GM10266 (cell line): ENCODE measurements around the gene CUZD1.

ENCODE experiments used
- DNase-seq: peaks from one replicate; pipeline ENCODE4 v3.0.0; 2012; ENCODE audit errors: extremely low spot score
- CTCF ChIP-seq: IDR thresholded peaks from 2 replicates; pipeline ENCODE4 v1.5.1; 2012; ENCODE audit warnings: mild to moderate bottlenecking, low read depth; ENCODE audit not compliant: control insufficient read depth, insufficient read depth; ENCODE audit errors: missing control alignments

Gene CUZD1

GRCh38 chr10:122802282-122802681 is 43.4 kb downstream of the CUZD1 start:
- TF ChIP-seq CTCF: no peak
- DNase-seq: no peak

GRCh38 chr10:122798704-122799231 is 46.9 kb downstream of the CUZD1 start:
- DNase-seq: no peak
- no peak for TF ChIP-seq CTCF

GRCh38 chr10:122796796-122797195 is 48.9 kb downstream of the CUZD1 start:
- TF ChIP-seq CTCF: no peak
- no peak for DNase-seq

- no peak for DNase-seq
Observed at GRCh38 chr10:122795924-122796323, 49.7 kb downstream of the CUZD1 start.

GRCh38 chr10:122786269-122786668 is 59.4 kb downstream of the CUZD1 start:
- no peak for TF ChIP-seq CTCF
- DNase-seq: peak; percentile 57

More at GRCh38 chr10:122795924-122796323, 49.7 kb downstream of the CUZD1 start:
- no peak for TF ChIP-seq CTCF

- no peak for DNase-seq
- no peak for TF ChIP-seq CTCF
Observed at GRCh38 chr10:122782911-122783310, 62.7 kb downstream of the CUZD1 start.
